GM19452 (cell line): Measurements from ENCODE around the gene HERC6.
"Not testable (repeated sequence)": the region's sequence is repeated elsewhere in the genome, so short reads cannot be mapped to it uniquely, and the experiment has no call there.

Experiments used
- ATAC-seq: cut with Tn5 transposase; IDR thresholded peaks from one replicate; pipeline ENCODE4 v1.9.1; 2021; ENCODE audit not compliant: unreplicated experiment

HERC6 gene

DNA sequence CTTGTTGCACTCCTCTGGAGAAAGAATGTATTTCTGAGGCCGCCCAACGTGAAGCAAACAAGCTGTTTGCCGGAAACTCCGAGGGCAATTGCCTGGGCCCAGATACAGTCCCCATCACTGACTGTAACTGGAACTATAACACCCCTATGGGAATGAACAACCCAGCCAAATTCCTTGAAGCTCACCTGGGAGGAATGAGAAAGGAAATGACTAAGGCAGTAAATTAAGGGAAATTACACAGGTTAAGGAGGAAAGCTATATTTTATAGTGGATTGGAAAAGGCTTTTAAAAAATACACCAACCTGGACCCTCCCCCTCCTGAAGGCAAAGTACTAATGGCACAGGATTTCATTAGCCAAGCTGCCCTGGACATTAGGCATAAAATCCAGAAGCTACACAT lies 66.6 kb downstream of the HERC6 start:
- ATAC-seq, result no peak

DNA sequence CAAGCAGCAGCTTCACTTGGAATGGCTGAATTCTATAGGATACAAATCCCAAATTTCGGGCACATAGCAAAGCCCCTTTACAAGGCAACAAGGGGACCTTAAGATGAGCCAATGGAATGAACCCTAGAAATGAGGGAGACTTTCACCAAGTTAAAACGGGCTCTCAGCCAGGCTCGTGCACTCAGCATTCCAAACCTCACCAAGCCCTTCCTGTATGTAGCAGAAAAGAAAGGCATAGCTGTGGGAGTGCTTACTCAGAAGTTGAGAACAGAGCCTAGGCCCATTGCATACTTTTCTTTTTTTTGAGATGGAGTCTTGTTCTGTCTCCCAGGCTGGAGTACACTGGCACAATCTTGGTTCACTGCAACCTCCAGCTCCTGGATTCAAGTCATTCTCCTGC lies 67.5 kb downstream of the HERC6 start:
- no peak for ATAC-seq

DNA sequence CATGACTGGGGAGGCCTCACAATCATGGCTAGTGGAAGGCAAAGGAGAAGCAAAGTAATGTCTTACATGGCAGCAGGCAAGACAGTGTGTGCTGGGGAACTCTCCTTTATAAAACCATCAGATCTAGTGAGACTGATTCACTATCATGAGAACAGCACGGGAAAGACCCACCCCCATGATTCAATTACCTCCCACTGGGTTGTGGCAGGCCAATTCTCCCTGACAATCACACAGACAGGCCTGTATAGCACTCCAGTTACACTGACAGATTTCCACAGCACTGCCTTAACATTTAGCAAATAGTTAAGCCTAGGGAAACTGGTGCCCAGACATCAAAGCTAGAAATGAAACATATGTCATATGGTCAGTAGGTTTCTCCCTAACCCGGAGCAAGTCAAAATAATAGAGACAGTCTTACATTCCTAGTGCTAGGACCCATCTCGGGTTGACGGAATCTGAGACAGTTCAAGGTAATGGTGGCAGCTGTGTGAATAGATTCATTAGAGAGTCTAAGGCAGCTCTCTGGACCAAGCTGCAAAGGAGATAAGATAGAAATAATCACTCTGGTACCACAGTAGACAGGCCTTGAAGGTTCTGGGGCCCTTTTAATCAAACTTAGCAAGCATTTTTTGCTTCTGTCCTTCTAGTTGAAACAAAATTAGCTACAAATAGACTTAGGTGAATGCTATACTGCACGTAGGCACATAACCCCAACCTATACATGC lies 68.9 kb downstream of the HERC6 start:
- no peak for ATAC-seq

GRCh38 chr4:88448211-88448765 lies 69.6 kb downstream of the HERC6 start:
- ATAC-seq, result not testable (repeated sequence)

DNA sequence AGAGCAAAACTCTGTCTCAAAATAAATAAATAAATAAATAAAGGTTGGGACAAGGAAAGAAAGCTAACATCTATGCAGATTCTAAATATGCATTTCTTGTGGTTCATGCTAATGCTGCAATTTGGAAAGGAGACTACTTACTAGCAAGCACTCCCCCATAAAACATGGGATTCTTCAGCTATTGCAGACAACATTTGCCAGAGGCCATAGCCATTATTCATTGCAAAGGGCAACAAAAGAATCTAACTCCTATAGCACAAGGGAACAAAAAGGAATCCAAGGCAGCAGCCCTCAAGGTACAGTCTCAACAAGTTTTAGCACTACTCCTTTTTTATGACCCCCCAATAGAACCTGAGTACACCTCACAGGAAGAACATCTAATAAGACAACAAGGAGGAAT lies 70.2 kb downstream of the HERC6 start:
- ATAC-seq, result no peak

DNA sequence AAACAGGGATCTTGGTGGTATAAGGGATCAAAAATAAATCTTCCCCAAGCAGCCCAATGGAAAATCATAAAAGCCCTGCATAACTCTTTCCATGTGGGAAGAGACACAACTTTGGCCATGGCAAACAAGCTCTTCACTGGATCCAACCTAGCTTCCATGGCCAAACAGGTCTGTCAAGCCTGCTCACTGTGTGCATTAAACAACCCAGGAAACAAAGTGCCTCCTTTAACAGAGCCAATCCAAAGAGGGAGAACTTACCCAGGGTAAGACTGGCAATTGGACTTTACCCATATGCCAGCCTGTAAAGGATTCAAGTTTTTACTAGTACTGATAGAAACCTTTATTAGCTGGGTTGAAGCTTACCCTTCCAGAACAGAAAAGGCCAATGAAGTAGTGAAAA lies 70.6 kb downstream of the HERC6 start:
- no peak for ATAC-seq

DNA sequence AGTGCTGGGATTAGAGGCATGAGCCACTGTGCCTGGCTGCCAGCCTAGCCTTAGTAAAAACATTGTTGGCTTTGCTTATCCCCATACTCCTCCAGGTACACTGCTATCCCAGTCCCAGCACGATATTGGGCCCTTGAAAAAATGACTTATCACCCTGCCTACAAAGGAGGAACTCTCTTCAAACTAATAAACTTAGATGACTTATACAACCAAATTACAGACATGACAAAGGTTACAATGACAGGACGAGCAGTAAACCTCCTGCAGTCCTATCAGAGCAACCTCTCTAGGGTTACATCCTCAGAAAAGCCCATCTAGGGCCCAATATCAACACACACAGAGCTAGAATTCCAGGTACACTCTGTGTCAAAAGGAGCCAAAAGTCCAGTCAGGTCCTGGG lies 72.6 kb downstream of the HERC6 start:
- ATAC-seq, result no peak

GRCh38 chr4:88452912-88453311 lies 74.3 kb downstream of the HERC6 start:
- ATAC-seq, result no peak

DNA sequence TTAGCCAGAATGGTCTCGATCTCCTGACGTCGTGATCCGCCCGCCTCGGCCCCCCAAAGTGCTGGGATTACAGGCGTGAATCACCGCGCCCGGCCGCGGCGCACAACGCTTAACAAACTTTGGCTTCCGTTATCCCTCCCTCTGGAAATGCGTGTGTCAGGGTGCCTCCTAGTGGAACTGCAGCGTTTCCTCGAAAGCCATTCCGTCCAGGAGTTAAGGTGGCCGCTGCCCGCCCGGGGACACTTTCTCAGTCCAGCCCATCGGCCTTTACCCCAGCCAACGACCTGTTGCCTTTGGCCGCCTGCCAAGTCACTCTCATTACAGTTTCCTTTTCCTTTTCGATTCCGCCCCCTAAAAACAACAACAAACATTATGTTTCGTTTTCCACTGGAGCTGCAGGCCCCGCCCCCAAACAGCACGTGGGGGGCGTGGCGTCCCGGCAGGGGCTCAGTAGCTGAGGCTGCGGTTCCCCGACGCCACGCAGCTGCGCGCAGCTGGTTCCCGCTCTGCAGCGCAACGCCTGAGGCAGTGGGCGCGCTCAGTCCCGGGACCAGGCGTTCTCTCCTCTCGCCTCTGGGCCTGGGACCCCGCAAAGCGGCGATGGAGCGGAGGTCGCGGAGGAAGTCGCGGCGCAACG lies 78.1 kb downstream of the HERC6 start, which contains the start of gene HERC5:
HERC5 (plus strand) TSS at position 450 of the 637 bp plus-strand sequence; CDS start at position 601, 151 bp downstream.
- ATAC-seq, result peak; percentile 93

- ATAC-seq, result peak; percentile 46
Measured at GRCh38 chr4:88457307-88458103, 78.9 kb downstream of the HERC6 start.

GRCh38 chr4:88458104-88458740 lies 79.6 kb downstream of the HERC6 start:
- ATAC-seq, result no peak

DNA sequence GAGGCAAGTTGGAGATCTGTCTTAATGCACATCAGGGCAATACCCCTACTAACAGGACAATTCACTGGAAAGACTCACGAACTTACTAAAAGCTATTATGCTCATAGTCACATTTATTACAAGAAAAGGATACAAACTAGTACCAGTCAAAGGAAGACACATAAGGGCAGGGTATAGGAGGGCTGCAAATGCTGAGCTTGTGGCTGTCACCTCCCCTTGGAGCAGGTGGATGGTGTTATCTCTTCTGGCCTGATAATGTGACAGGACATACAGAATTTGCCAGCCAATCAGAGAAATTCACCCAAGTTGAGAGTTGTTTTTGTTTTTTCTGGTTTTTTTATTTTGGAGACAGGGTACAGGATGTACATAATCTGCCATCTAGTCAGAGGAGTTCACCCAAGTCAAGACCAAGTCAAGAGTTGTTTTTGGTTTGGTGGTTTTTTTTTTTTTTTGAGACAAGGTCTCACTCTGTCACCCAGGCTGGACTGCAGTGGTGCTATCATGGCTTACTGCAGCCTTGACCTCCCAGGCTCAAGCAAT lies 87.1 kb downstream of the HERC6 start:
- ATAC-seq, result no peak

GRCh38 chr4:88467392-88467791 lies 88.7 kb downstream of the HERC6 start:
- no peak for ATAC-seq

- ATAC-seq, result no peak
Measured at GRCh38 chr4:88477229-88477860, 98.7 kb downstream of the HERC6 start.

DNA sequence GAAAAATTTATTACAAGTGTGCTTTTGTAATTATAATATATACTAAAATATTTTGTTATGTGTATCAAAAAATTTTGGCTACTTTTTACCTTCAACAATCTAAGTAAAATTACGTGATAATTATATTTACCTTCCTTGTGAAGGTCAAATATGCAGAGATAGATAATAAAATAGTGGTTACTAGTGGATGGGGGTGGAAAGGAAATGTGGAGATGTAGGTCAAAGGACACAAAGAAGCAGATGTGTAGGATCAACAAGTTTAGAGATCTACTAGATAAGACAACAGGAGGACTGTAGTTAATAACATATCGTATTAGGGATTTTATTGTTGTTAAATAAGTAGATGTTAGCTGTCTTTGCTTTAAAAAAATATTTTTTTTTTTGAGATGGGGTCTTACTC lies 99.6 kb downstream of the HERC6 start:
- no peak for ATAC-seq

DNA sequence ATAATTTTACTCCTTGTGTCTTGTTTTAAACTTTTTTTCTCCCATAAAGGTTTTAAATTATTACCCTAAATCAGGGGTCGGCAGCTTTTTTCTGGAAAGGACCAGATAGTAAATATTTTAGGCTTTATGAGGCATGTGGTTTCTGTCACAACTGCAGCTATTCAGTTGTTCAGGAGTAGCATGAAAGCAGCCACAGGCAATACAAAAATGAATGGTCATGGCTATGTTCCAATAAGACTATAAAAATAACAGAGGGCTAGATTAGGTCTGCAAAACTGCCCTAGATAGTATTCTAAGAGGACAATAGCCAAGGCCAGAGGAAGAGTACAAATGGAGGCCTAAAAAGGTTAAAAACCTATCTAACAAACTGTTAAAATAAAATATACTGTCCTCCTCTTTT lies 102.9 kb downstream of the HERC6 start:
- no peak for ATAC-seq

GRCh38 chr4:88489100-88489761 lies 110.6 kb downstream of the HERC6 start:
- ATAC-seq, result no peak
